BJ (cell line): ENCODE results near the gene FIGNL2. TPM values are rescaled to one million over a fixed set of nuclear protein-coding genes. Genes with fewer than 3 reads are reported as not detected.
A peak's percentile ranks its signal among the peaks of the same experiment; 100 is the strongest.

Experiments
- CTCF ChIA-PET: fragments of 350-600 bp; formaldehyde crosslinking; extraction: SDS; loops from one replicate; lab custom pipeline; 2021; ENCODE audit warnings: antibody characterized with exemption, inconsistent platforms; lab: Yijun Ruan, JAX
- POLR2A ChIA-PET: fragments of 300-600 bp; sonication (Branson Sonifier 250); formaldehyde crosslinking; extraction: SDS; loops from one replicate; lab custom pipeline; 2021; ENCODE audit warnings: antibody characterized with exemption; lab: Charles Lee
- DNase-seq: peaks from one replicate; pipeline ENCODE4 v3.0.0-alpha.2; 2011; ENCODE audit warnings: low read depth
- H3K27me3 ChIP-seq: 2 replicates; pipeline ENCODE4 v1.6.0; 2011; ENCODE audit warnings: low read length; ENCODE audit not compliant: control insufficient read depth, insufficient read depth
- H3K36me3 ChIP-seq: 2 replicates; pipeline ENCODE4 v1.5.1; 2011; ENCODE audit warnings: low read length; ENCODE audit not compliant: control insufficient read depth, insufficient read depth
- H3K4me3 ChIP-seq: 2 replicates; pipeline ENCODE4 v1.5.1; 2011; ENCODE audit warnings: low read depth, mild to moderate bottlenecking, control low read depth, low read length
- polyA plus RNA-seq: library from polyadenylated mRNA; depleted of rRNA; stranded (reverse); fragments of >200 nt; gene quantifications from 2 replicates; pipeline ENCODE4 v1.2.3, GENCODE V29; 2011
- TF ChIP-seq, protein P1 (sequence below): IDR thresholded peaks from 2 replicates; pipeline ENCODE4 v1.5.1; 2011; ENCODE audit warnings: low read depth, mild to moderate bottlenecking, control low read depth, inconsistent platforms, low read length, moderate library complexity; ENCODE audit not compliant: insufficient read depth

Gene FIGNL2
- polyA plus RNA-seq, 1 experiment: 0.01 TPM

- Histone ChIP-seq H3K27me3 (no peaks in the 10 kb centered on the region), H3K4me3 (no peak overlapping the region), H3K36me3 (no peaks in the 10 kb centered on the region)
- ChIA-PET CTCF (interaction anchor here (1.2 to 7.8 kb wide), 16 partner anchors 8 to 189 kb away, joined by 3 to 119 read pairs (median 9); partner anchors contain the start of gene ACVRL1), POLR2A (interaction anchor here (0.6 kb wide), 1 partner anchor 96 kb away, joined by 4 read pairs; no protein-coding TSS in a partner anchor)
- no peak for DNase-seq
- TF ChIP-seq, protein P1, sequence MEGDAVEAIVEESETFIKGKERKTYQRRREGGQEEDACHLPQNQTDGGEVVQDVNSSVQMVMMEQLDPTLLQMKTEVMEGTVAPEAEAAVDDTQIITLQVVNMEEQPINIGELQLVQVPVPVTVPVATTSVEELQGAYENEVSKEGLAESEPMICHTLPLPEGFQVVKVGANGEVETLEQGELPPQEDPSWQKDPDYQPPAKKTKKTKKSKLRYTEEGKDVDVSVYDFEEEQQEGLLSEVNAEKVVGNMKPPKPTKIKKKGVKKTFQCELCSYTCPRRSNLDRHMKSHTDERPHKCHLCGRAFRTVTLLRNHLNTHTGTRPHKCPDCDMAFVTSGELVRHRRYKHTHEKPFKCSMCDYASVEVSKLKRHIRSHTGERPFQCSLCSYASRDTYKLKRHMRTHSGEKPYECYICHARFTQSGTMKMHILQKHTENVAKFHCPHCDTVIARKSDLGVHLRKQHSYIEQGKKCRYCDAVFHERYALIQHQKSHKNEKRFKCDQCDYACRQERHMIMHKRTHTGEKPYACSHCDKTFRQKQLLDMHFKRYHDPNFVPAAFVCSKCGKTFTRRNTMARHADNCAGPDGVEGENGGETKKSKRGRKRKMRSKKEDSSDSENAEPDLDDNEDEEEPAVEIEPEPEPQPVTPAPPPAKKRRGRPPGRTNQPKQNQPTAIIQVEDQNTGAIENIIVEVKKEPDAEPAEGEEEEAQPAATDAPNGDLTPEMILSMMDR: no peak
These were observed 45.3 kb upstream of the FIGNL2 start for GRCh38 chr12:51893786-51894185.

- TF ChIP-seq, protein P1: peak; percentile 36; the same call in 1 of the 2 replicates
- H3K27me3 ChIP-seq: no peaks in the 10 kb centered on the region
- POLR2A ChIA-PET: no interaction called here
- CTCF ChIA-PET: interaction anchor here (0.9 to 7.8 kb wide), 4 partner anchors 14 to 132 kb away, joined by 3 to 119 read pairs (median 5); no protein-coding TSS in a partner anchor
- H3K4me3 ChIP-seq: no peak overlapping the region
- H3K36me3 ChIP-seq: no peaks in the 10 kb centered on the region
- DNase-seq: no peak
These were observed 43.3 kb upstream of the FIGNL2 start for GRCh38 chr12:51891843-51892242.

- TF ChIP-seq, protein P1: no peak
- no peak for DNase-seq
- POLR2A ChIA-PET: no interaction called here
- CTCF ChIA-PET: interaction anchor here (0.6 to 3.0 kb wide), 5 partner anchors 24 to 135 kb away, joined by 3 to 28 read pairs (median 13); no protein-coding TSS in a partner anchor
- Histone ChIP-seq H3K4me3 (no peak overlapping the region), H3K36me3 (no peaks in the 10 kb centered on the region), H3K27me3 (no peaks in the 10 kb centered on the region)
These were observed 42.1 kb upstream of the FIGNL2 start for GRCh38 chr12:51890511-51891171.

GRCh38 chr12:51890133-51890464, 41.6 kb upstream of the FIGNL2 start:
- CTCF ChIA-PET: interaction anchor here (0.6 to 3.0 kb wide), 10 partner anchors 10 to 466 kb away, joined by 3 to 28 read pairs (median 3); partner anchors contain the start of gene SLC4A8
- POLR2A ChIA-PET: no interaction called here
- Histone ChIP-seq H3K27me3 (no peaks in the 10 kb centered on the region), H3K4me3 (no peak overlapping the region), H3K36me3 (no peaks in the 10 kb centered on the region)
- TF ChIP-seq, protein P1: no peak
- DNase-seq: no peak

GRCh38 chr12:51889216-51890132, 41.0 kb upstream of the FIGNL2 start:
- Histone ChIP-seq H3K4me3 (no peak overlapping the region), H3K27me3 (no peaks in the 10 kb centered on the region), H3K36me3 (no peaks in the 10 kb centered on the region)
- no peak for DNase-seq
- ChIA-PET POLR2A (no interaction called here), CTCF (interaction anchor here (0.6 to 3.0 kb wide), 12 partner anchors 8 to 465 kb away, joined by 3 to 28 read pairs (median 3); partner anchors contain the start of gene SLC4A8)
- TF ChIP-seq, protein P1: peak; percentile 32; the same call in 1 of the 2 replicates
